ENCODE measurements around the gene VPS50. TPM values are rescaled to one million over a fixed set of nuclear protein-coding genes. Genes with fewer than 3 reads are reported as not detected.

The VPS50 gene
- total RNA-seq, 1 experiment from 2014 or later = 15.1 TPM

DNA sequence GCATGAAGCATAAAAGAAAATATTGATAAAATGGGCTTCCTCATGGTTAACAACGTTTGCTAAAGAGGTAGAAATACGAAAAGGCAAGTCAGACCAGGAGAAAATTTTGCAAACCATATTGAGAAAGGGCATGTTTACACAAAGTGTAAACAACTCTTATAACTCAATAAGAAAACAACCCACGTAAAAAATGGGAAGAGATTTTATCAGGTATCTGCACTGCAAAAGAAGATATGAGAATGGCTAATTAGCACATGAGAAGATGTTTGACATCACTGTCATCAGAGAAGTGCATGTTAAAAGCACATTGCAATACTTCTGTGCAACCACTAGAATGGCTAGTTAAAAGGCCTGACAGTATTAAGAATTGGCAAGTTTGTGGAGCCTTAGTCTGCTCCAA, 99.5 kb downstream of the VPS50 start (continued):
- TF ChIP-seq, protein P1, sequence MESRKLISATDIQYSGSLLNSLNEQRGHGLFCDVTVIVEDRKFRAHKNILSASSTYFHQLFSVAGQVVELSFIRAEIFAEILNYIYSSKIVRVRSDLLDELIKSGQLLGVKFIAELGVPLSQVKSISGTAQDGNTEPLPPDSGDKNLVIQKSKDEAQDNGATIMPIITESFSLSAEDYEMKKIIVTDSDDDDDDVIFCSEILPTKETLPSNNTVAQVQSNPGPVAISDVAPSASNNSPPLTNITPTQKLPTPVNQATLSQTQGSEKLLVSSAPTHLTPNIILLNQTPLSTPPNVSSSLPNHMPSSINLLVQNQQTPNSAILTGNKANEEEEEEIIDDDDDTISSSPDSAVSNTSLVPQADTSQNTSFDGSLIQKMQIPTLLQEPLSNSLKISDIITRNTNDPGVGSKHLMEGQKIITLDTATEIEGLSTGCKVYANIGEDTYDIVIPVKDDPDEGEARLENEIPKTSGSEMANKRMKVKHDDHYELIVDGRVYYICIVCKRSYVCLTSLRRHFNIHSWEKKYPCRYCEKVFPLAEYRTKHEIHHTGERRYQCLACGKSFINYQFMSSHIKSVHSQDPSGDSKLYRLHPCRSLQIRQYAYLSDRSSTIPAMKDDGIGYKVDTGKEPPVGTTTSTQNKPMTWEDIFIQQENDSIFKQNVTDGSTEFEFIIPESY (IDR thresholded peaks at IDR 0.05; ENCODE audit: extremely low read depth, insufficient replicate concordance, low read length) = no peak
- TF ChIP-seq TCF7L2 (IDR thresholded peaks at IDR 0.05; ENCODE audit: borderline replicate concordance, extremely low read depth, insufficient read depth, insufficient read length) (no peak), ZFX (IDR thresholded peaks at IDR 0.05) (no peak)

DNA sequence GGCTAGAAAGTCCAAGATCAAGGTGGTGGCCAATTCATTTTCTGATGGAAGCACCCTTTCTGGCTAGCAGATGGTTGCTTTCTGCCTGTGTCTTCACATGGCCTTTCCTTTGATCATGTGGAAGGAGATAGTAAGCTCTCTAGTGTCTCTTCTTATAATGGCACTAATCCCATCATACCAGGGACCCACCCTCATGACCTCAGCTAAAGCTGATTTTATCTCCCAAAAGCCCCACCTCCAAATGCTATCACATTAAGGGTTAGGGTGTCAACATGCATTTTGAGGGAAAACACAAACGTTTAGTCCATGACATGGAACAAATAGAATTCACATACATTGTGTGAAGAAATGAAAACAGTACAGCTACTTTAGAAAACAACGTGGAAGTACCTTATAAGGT, 100.0 kb downstream of the VPS50 start:
- Histone ChIP-seq H3K9me2 (ENCODE audit: insufficient read depth) (no peaks in the 10 kb centered on the region), H3K79me2 (ENCODE audit: insufficient read depth, low read length) (no peaks in the 10 kb centered on the region), H2AFZ (ENCODE audit: low read depth, low read length, poor library complexity, severe bottlenecking) (no peak overlapping the region), H3K4me1 (ENCODE audit: control insufficient read depth in 1 of 2, insufficient read depth in 2 of 2, low read length in 2 of 2) (peaks cover 0 to 2% of the 10 kb centered on the region in 2 experiments; a peak in 2 of 4 replicates), H4K20me1 (ENCODE audit: insufficient read depth) (no peaks in the 10 kb centered on the region), H3K4me3 (replicated peaks in 1 of 2; ENCODE audit: low read depth in 1 of 2, low read length in 2 of 2) (no peak overlapping the region), H3K4me2 (ENCODE audit: low read length) (no peak overlapping the region), H3K27ac (ENCODE audit: low read depth, low read length) (no peak overlapping the region), H3K36me3 (ENCODE audit: control insufficient read depth in 1 of 2, insufficient read depth in 2 of 2, low read length in 2 of 2) (no peaks in the 10 kb centered on the region), H3K9ac (ENCODE audit: low read length) (no peak overlapping the region), H3K27me3 (ENCODE audit: insufficient read depth, low read length) (no peaks in the 10 kb centered on the region), H3K9me3 (ENCODE audit: control insufficient read depth in 1 of 2, insufficient read depth in 1 of 2, low read depth in 1 of 2, low read length in 2 of 2) (no peaks in the 10 kb centered on the region)
- ChIA-PET CTCF (no interaction called here), POLR2A (no interaction called here), RAD21 (ENCODE audit: low non-redundant PET in 1 of 2, low total read pairs in 2 of 2, uncharacterized antibody in 2 of 2, unreplicated experiment in 2 of 2) (no interaction called here)
- ATAC-seq (no peak), DNase-seq (ENCODE audit: low read depth, low spot score) (no peak)
- TF ChIP-seq CEBPB (IDR thresholded peaks at IDR 0.05; ENCODE audit: low read depth) = no peak
- no peak for TF ChIP-seq FOSL1 (IDR thresholded peaks at IDR 0.05; ENCODE audit: low read depth)
- TF ChIP-seq CTCF (IDR thresholded peaks at IDR 0.05 in 2 of 3, conservative IDR thresholded peaks at IDR 0.05 in 1 of 3; ENCODE audit: borderline replicate concordance in 1 of 3, insufficient read depth in 1 of 3, low read depth in 2 of 3, low read length in 2 of 3) = no peak
- TF ChIP-seq ELF1 (IDR thresholded peaks at IDR 0.05; ENCODE audit: borderline replicate concordance, low read depth) = no peak
- TF ChIP-seq, protein P1 (IDR thresholded peaks at IDR 0.05; ENCODE audit: extremely low read depth, insufficient replicate concordance, low read length) = no peak
- BruUV-seq (replicated peaks) = no TSS peak
- intact Hi-C loops (cut with micrococcal nuclease) = no loop called here
